ENCODE measurements around the gene MDP1.

GRCh38 chr14:24172871-24173281 lies 43.0 kb downstream of the MDP1 start:
- TF ChIP-seq, protein P1, sequence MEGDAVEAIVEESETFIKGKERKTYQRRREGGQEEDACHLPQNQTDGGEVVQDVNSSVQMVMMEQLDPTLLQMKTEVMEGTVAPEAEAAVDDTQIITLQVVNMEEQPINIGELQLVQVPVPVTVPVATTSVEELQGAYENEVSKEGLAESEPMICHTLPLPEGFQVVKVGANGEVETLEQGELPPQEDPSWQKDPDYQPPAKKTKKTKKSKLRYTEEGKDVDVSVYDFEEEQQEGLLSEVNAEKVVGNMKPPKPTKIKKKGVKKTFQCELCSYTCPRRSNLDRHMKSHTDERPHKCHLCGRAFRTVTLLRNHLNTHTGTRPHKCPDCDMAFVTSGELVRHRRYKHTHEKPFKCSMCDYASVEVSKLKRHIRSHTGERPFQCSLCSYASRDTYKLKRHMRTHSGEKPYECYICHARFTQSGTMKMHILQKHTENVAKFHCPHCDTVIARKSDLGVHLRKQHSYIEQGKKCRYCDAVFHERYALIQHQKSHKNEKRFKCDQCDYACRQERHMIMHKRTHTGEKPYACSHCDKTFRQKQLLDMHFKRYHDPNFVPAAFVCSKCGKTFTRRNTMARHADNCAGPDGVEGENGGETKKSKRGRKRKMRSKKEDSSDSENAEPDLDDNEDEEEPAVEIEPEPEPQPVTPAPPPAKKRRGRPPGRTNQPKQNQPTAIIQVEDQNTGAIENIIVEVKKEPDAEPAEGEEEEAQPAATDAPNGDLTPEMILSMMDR (IDR thresholded peaks at IDR 0.05): no peak
- TF ChIP-seq ZFX (IDR thresholded peaks at IDR 0.05; ENCODE audit: borderline replicate concordance): no peak
